Heart right ventricle (tissue), 16 donors: Measurements from ENCODE around the gene TBRG4. TPM values are rescaled to one million over a fixed set of nuclear protein-coding genes. Genes with fewer than 3 reads are reported as not detected.

Source experiments
- ATAC-seq, 8 donors: fragments of 200-7000 bp; cut with Tn5 transposase; one replicate each; pipeline ENCODE4 v1.9.1; 2020; ENCODE audit warnings: mild to moderate bottlenecking in 8 of 8, moderate library complexity in 8 of 8, moderate number of reproducible peaks in 1 of 8
- DNase-seq, 2 donors: peaks; one replicate each; pipeline ENCODE4 v3.0.0-alpha.2; 2020
- H3K27ac ChIP-seq, 10 donors: fragments of 200-600 bp; sonication (generic) in 2 of 10; one replicate each; pipeline versions ENCODE4 v1.5.0 to v1.8.0; 2020 to 2022; ENCODE audit warnings: mild to moderate bottlenecking in 3 of 10
- H3K27me3 ChIP-seq, 7 donors: fragments of 200-600 bp; one replicate each; pipeline ENCODE4 v1.8.0; 2021 to 2022; ENCODE audit warnings: mild to moderate bottlenecking in 2 of 7
- H3K36me3 ChIP-seq, 9 donors: fragments of 200-600 bp; sonication (generic) in 1 of 9; one replicate each; pipeline versions ENCODE4 v1.5.0 to v1.8.0; 2020 to 2022; ENCODE audit warnings: mild to moderate bottlenecking in 2 of 9
- H3K4me1 ChIP-seq, 9 donors: fragments of 200-600 bp; sonication (generic) in 1 of 9; one replicate each; pipeline versions ENCODE4 v1.5.0 to v1.8.0; 2020 to 2022; ENCODE audit warnings: mild to moderate bottlenecking in 4 of 9
- H3K4me3 ChIP-seq, 10 donors: fragments of 200-600 bp; sonication (generic) in 2 of 10; one replicate each; pipeline versions ENCODE4 v1.5.0 to v1.8.0; 2020 to 2022; ENCODE audit warnings: mild to moderate bottlenecking in 7 of 10, moderate library complexity in 2 of 10
- H3K9me3 ChIP-seq, 11 donors: fragments of 200-600 bp in 10 of 11; sonication (generic) in 2 of 11; one replicate each; pipeline versions ENCODE4 v1.5.0 to v1.8.0; 2013 to 2022; ENCODE audit warnings: mild to moderate bottlenecking in 2 of 11, control low read depth in 1 of 11, moderate library complexity in 1 of 11
- WGBS, 2 donors: extraction: QIAGEN DNeasy Blood & Tissue Kit; methylation state at CpG; one replicate each; pipeline ENCODE4 v1.1.7; 2013; ENCODE audit warnings: inconsistent platforms in 1 of 2; 5-methylcytosine and 5-hydroxymethylcytosine counted together
- intact Hi-C, 10 donors: fragments of 100-400 bp; cut with DNase I; formaldehyde crosslinking; loops; one replicate each; pipeline versions ENCODE4 v1.11.1 to v1.14.2; 2022
- polyA plus RNA-seq, 2 donors: library from polyadenylated mRNA; stranded (reverse); fragments of 200-250 nt; gene quantifications; one replicate each; pipeline ENCODE4 v1.2.3, GENCODE V29; 2013
- total RNA-seq, 10 donors: library from RNA; stranded (reverse); fragmentation: NEBNext Ultra II Directional in 3 of 10; extraction: Animal tissue kit (Norgen Biotek cat#: 25700) in 3 of 10; gene quantifications; one replicate each; pipeline versions ENCODE4 v1.2.1 to v1.2.4, GENCODE V29; 2021 to 2023
- TF ChIP-seq, protein P1 (sequence below), 9 donors: fragments of 200-600 bp; sonication (generic) in 2 of 9; IDR thresholded peaks; one replicate each; pipeline versions ENCODE4 v1.5.0 to v1.8.0; 2021 to 2022; ENCODE audit warnings: antibody characterized with exemption in 9 of 9, mild to moderate bottlenecking in 5 of 9, moderate library complexity in 1 of 9
- donor health status: Arrhythmogenic right ventricular cardiomyopathy.
- donor health status: ischemic (EF 13 %, LVEDD 7.1; RV severe dilation, severe dysfunction).
- donor health status: healthy with polysubstance abuse.
- donor health status: DM: no; HTN: yes; CAD: no.
- donor health status: DM: no; HTN: no; CAD: no.
- donor health status: ischemic (EF 25% LVEDD 6.9; RV normal size, moderate dysfunction).
- donor health status: ischemic (EF 25% LVEDD 5.7; RV mildly dilated, moderate dysfunction).
- donor health status: healthy.
- donor health status: DM: yes; HTN: yes; CAD: no.
- donor health status: Ischemic cardiomyopathy.
- donor health status: ischemic (EF 35%, LVEDD 5.7; RV mildly dilated, moderate dysfunction).
- donor health status: nonischemic (EF 11% LVEDD 7.7; RV severe dilation, severe dysfunction).
- donor health status: DM: yes; HTN: yes; CAD: no.
- donor health status: PGD.
- donor health status: ischemic (EF 29% LVEDD 5.4; RV normal size, mild dysfunction).
- donor health status: nonischemic (EF 23%, LVEDD 6.1; RV moderate dilation, normal function).

The TBRG4 gene
- total and polyA plus RNA-seq, 12 donors = 57.1 to 93.9 (median 67.4) TPM

DNA sequence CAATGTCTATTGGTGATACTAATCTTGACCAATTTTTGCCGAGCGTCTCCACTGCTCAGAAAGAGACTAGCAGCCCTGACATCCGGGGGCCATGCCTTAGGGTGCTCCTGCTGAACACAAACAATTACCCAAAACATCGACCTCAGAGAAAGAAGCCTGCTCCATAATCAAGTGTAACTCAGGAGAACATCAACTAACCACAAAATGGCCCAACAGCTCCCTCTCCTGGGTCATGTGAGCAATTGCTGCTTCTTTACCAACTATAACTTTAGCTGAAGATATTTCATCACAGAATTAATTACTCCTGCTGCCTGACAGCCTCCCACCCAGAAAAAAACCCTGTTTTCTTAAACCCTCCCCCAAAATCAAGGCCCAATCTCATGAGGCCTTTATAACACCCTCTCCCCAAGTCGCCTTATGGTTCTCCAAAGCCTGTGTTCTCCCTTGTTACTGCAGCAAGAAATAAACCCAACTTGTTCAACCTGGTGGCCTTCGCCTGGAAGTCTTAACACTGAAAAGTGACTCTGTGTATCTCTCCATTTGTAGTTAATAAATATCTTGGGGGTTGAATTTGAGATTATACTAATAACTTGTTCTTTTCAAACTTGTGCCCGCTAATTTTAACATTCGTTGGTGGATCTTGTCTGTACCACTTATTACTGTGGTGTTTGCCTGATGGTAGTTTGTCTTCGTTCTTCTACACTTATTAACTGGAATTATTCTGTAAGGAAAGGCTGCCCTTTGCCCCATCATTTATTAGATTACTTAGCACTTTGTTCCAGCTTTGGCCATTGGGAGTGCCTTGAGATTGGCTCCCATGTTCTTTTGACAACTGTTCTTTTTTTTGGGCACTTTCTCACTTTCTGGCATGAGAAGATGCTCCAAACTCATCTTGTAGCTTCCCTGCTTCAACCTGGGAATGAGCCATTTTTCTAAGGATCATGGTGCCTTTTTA is 24.9 kb upstream of the TBRG4 start:
- peak in 7 of 8 donors; percentile 50 to 84 (median 80) for ATAC-seq
- WGBS, 2 donors = 45 to 47% methylated on average over 9 of the region's 9 CpGs
- intact Hi-C loops = loop anchor here (1.0 to 10.0 kb wide), 12 partner anchors 62 to 552 kb away; partner anchors contain the start of gene TMED4 (in 6 of the 10)
- TF ChIP-seq, protein P1, sequence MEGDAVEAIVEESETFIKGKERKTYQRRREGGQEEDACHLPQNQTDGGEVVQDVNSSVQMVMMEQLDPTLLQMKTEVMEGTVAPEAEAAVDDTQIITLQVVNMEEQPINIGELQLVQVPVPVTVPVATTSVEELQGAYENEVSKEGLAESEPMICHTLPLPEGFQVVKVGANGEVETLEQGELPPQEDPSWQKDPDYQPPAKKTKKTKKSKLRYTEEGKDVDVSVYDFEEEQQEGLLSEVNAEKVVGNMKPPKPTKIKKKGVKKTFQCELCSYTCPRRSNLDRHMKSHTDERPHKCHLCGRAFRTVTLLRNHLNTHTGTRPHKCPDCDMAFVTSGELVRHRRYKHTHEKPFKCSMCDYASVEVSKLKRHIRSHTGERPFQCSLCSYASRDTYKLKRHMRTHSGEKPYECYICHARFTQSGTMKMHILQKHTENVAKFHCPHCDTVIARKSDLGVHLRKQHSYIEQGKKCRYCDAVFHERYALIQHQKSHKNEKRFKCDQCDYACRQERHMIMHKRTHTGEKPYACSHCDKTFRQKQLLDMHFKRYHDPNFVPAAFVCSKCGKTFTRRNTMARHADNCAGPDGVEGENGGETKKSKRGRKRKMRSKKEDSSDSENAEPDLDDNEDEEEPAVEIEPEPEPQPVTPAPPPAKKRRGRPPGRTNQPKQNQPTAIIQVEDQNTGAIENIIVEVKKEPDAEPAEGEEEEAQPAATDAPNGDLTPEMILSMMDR (IDR thresholded peaks at IDR 0.05) = peak; percentile 69 to 92 (median 88)
- H3K4me3 ChIP-seq = no peak overlapping the region
- no peaks in the 10 kb centered on the region for H3K9me3 ChIP-seq
- H3K27me3 ChIP-seq = peaks cover 0 to 4% (median 0%) of the 10 kb centered on the region in 7 donors
- H3K36me3 ChIP-seq = no peaks in the 10 kb centered on the region
- H3K4me1 ChIP-seq = no peaks in the 10 kb centered on the region
- H3K27ac ChIP-seq = no peak overlapping the region
- DNase-seq = peak in 1 of 2 donors; percentile 60

DNA sequence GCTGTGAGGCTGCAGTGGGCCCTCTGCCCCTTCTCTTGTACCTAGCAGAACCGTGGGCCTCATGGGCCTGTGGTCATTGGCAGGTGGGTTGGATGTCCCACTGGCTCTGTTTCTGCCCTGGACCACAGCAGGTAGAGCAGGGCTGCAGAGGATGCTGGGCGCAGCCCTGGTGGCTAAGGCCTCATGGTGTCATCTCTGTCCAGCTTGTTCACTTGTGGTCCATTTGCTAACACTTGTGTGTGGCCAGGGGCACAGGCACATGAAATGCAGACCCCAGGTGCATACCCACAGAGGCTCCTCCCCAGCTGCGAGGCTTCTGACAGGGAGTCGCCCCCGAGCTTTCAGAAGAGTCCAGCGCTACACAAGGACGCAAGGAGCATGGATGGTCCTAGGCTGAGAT is 22.4 kb upstream of the TBRG4 start:
- ATAC-seq (no peak), DNase-seq (no peak)
- 91 to 93% methylated on average over 7 of the region's 7 CpGs for WGBS, 2 donors
- intact Hi-C loops = loop anchor here (2.0 to 10.0 kb wide), 10 partner anchors 59 to 549 kb away; partner anchors contain the start of genes TMED4 (in 6 of the 10) and MYO1G (in 1 of the 10)
- Histone ChIP-seq H3K4me1 (no peaks in the 10 kb centered on the region), H3K27me3 (peaks cover 0 to 4% (median 0%) of the 10 kb centered on the region in 7 donors), H3K27ac (no peak overlapping the region), H3K36me3 (no peaks in the 10 kb centered on the region), H3K4me3 (no peak overlapping the region), H3K9me3 (no peaks in the 10 kb centered on the region)
- TF ChIP-seq, protein P1 (IDR thresholded peaks at IDR 0.05) = no peak

DNA sequence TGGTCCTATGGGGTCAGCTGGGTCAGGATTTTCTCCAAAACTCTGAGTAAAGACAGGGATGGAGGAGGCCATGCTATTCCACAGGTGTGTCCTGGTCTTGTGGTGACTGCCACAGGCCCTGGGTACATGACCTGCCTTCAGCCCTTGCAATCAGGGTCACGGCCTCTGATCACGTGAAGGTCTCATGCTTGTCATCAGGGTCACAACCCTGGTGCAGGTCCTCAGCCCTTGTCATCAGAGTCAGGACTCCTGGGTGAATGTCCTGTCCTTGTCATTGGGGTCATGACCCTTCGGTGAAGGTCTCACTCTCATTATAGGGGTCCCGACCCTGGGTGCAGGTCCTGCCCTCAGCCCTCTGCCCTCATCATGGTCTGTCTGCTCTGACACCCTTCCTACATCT is 21.9 kb upstream of the TBRG4 start:
- no peaks in the 10 kb centered on the region for H3K9me3 ChIP-seq
- WGBS, 2 donors = 88 to 97% methylated on average over 4 of the region's 4 CpGs
- intact Hi-C loops = loop anchor here (5.0 to 10.0 kb wide), 7 partner anchors 59 to 549 kb away; partner anchors contain the start of genes TMED4 (in 6 of the 10) and MYO1G (in 1 of the 10)

More for the DNA sequence above, 21.9 kb upstream of the TBRG4 start:
- H3K4me3 ChIP-seq = no peak overlapping the region
- no peaks in the 10 kb centered on the region for H3K4me1 ChIP-seq
- H3K27me3 ChIP-seq = peaks cover 0 to 4% (median 0%) of the 10 kb centered on the region in 7 donors
- no peak for ATAC-seq
- no peak for DNase-seq
- H3K27ac ChIP-seq = no peak overlapping the region
- H3K36me3 ChIP-seq = no peaks in the 10 kb centered on the region
- TF ChIP-seq, protein P1 (IDR thresholded peaks at IDR 0.05) = no peak
